DOHH2 (cell line): ENCODE data around the gene YTHDF1.

Experiments used
- EZH2phosphoT487 ChIP-seq: fragments of 200-600 bp; sonication (generic); IDR thresholded peaks from 2 replicates; pipeline ENCODE4 v1.6.1; 2017; ENCODE audit warnings: borderline replicate concordance, mild to moderate bottlenecking, antibody characterized with exemption, low read length, moderate library complexity, mixed read lengths
- TF ChIP-seq, protein P1 (sequence below): fragments of 200-600 bp; sonication (generic); IDR thresholded peaks from one replicate; pipeline ENCODE4 v1.5.1; 2014; ENCODE audit warnings: antibody characterized with exemption, mild to moderate bottlenecking, low read depth, low read length; ENCODE audit not compliant: poor library complexity, severe bottlenecking

DNA sequence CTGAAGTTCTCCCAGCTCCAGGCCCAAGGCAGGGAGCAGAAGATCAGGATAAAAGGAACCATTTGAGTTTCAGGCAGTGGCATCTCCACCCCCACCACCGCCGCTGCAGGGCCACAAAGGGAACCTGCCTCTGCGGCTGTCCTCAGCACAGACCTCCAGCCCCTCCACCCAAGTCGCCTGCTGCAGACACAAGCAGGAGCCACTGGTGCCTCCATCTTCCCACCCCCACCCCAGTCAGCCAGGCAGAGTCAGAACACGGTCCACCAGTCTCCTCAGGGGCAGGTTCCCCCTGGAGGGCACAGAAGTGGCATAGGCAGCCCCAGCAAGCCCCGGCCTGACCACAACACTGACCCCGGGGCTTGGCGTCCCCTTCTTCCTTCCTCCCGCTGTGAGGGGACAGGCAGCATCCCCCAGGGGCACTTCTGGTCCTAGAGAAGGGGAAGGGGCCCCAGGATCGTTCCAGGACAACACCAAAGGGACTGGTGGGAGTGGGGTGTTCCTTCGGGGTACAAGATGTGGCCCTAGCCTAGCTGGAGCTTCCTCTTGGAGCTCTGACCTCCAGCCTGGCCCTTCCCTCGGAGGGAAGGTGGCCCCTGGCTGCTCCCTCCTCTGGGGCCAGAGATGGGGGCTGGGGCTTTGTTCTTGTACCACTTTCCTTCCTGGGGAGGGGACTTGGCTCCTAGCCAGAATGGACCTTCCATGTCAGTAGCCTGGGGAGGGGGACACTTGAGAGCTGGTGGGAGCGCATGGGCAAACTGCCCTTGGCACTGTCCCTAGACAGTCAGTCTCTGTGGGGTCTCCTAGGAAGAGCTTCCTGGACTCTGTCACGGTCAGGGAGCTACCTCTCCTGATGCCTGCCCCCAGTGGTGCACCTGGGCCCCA is 36.0 kb downstream of the YTHDF1 start:
- TF ChIP-seq, protein P1, sequence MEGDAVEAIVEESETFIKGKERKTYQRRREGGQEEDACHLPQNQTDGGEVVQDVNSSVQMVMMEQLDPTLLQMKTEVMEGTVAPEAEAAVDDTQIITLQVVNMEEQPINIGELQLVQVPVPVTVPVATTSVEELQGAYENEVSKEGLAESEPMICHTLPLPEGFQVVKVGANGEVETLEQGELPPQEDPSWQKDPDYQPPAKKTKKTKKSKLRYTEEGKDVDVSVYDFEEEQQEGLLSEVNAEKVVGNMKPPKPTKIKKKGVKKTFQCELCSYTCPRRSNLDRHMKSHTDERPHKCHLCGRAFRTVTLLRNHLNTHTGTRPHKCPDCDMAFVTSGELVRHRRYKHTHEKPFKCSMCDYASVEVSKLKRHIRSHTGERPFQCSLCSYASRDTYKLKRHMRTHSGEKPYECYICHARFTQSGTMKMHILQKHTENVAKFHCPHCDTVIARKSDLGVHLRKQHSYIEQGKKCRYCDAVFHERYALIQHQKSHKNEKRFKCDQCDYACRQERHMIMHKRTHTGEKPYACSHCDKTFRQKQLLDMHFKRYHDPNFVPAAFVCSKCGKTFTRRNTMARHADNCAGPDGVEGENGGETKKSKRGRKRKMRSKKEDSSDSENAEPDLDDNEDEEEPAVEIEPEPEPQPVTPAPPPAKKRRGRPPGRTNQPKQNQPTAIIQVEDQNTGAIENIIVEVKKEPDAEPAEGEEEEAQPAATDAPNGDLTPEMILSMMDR: no peak
- no peak for TF ChIP-seq EZH2phosphoT487
